Spleen (tissue), 11 donors: ENCODE data around the gene EFHB. TPM values are rescaled to one million over a fixed set of nuclear protein-coding genes. Genes with fewer than 3 reads are reported as not detected.
"Not testable (repeated sequence)": the region's sequence is repeated elsewhere in the genome, so short reads cannot be mapped to it uniquely, and the experiment has no call there.

Experiments
- DNase-seq: peaks from one replicate; pipeline ENCODE4 v3.0.0-alpha.2; 2020
- H3K27ac ChIP-seq, 8 donors: fragments of 200-600 bp; sonication (generic) in 7 of 8; 1 replicate in 4 of 8; 2 replicates in 4 of 8; pipeline versions ENCODE4 v1.5.0 to v1.8.0; 2016 to 2021; ENCODE audit warnings: inconsistent platforms in 4 of 8, mild to moderate bottlenecking in 4 of 8, moderate library complexity in 1 of 8
- H3K27me3 ChIP-seq, 7 donors: fragments of 200-600 bp; sonication (generic) in 6 of 7; replicated peaks in 1 of 7; 1 replicate in 4 of 7; 2 replicates in 3 of 7; pipeline versions ENCODE4 v1.5.0 to v1.8.0; 2016 to 2021; ENCODE audit warnings: inconsistent platforms in 3 of 7, mild to moderate bottlenecking in 1 of 7
- H3K36me3 ChIP-seq, 6 donors: fragments of 200-600 bp; sonication (generic) in 5 of 6; 1 replicate in 4 of 6; 2 replicates in 2 of 6; pipeline versions ENCODE4 v1.5.0 to v1.8.0; 2016 to 2021; ENCODE audit warnings: inconsistent platforms in 2 of 6
- H3K4me1 ChIP-seq, 6 donors: fragments of 200-600 bp; sonication (generic) in 5 of 6; 1 replicate in 3 of 6; 2 replicates in 3 of 6; pipeline versions ENCODE4 v1.5.0 to v1.8.0; 2016 to 2021; ENCODE audit warnings: inconsistent platforms in 3 of 6
- H3K4me3 ChIP-seq, 8 donors: fragments of 200-600 bp; sonication (generic) in 7 of 8; 1 replicate in 4 of 8; 2 replicates in 4 of 8; pipeline versions ENCODE4 v1.5.0 to v1.8.0; 2016 to 2021; ENCODE audit warnings: inconsistent platforms in 4 of 8, mild to moderate bottlenecking in 4 of 8, moderate library complexity in 2 of 8
- H3K9me3 ChIP-seq, 8 donors: fragments of 200-600 bp; sonication (generic) in 7 of 8; 1 replicate in 4 of 8; 2 replicates in 4 of 8; pipeline versions ENCODE4 v1.5.0 to v1.8.0; 2016 to 2021; ENCODE audit warnings: inconsistent platforms in 4 of 8
- CTCF ChIP-seq, 11 experiments: fragments of 200-600 bp in 7 of 11; fragments of 450-650 bp in 4 of 11; sonication (generic) in 4 of 11; IDR thresholded peaks in 8 of 11; conservative IDR thresholded peaks in 3 of 11; 1 replicate in 7 of 11; 2 replicates in 4 of 11; pipeline versions ENCODE4 v1.4.0 to v1.8.0; 2016 to 2021; ENCODE audit warnings: antibody characterized with exemption in 11 of 11, inconsistent platforms in 4 of 11, mild to moderate bottlenecking in 1 of 11
- POLR2AphosphoS5 ChIP-seq, 3 donors: sonication (generic); formaldehyde crosslinking; IDR thresholded peaks; one replicate each; pipeline ENCODE4 v1.5.1; 2017; ENCODE audit warnings: antibody characterized with exemption in 3 of 3
- WGBS, 5 donors: extraction: QIAGEN DNeasy Blood & Tissue Kit in 3 of 5; methylation state at CpG; one replicate each; pipeline versions ENCODE4 v1.1.5 to v1.1.7; 2013 to 2018; 5-methylcytosine and 5-hydroxymethylcytosine counted together
- intact Hi-C: fragments of 100-400 bp; cut with DNase I; formaldehyde crosslinking; loops from one replicate; pipeline ENCODE4 v1.15.0; 2023; ENCODE audit warnings: low total_unique reads
- polyA plus RNA-seq, 3 donors: library from polyadenylated mRNA; stranded (reverse); fragments of 200-250 nt; gene quantifications; one replicate each; pipeline ENCODE4 v1.2.1, GENCODE V29; 2013
- total RNA-seq, 7 donors: library from RNA; depleted of rRNA in 3 of 7; stranded (reverse); fragments of >200 nt in 3 of 7; fragmentation: NEBNext Ultra II Directional in 4 of 7; extraction: Animal tissue kit (Norgen Biotek cat#: 25700) in 4 of 7; gene quantifications; one replicate each; pipeline versions ENCODE4 v1.1.0 to v1.2.1, GENCODE V29; 2016 to 2021
- donor health status: healthy with polysubstance abuse.
- donor health status: DM: no; HTN: no; CAD: no; lungs with moderate emphysema.
- donor health status: DM: no; HTN: no; CAD: no.
- donor health status: Bipolar disorder and iron deficiency.
- donor health status: healthy.
- donor health status: DM: no; HTN: no; CAD: no.
- donor health status: DM: yes; HTN: yes; CAD: no.

EFHB gene
- total and polyA plus RNA-seq, 10 donors, result 0.83 to 2.7 (median 1.6) TPM; not detected in 2

DNA sequence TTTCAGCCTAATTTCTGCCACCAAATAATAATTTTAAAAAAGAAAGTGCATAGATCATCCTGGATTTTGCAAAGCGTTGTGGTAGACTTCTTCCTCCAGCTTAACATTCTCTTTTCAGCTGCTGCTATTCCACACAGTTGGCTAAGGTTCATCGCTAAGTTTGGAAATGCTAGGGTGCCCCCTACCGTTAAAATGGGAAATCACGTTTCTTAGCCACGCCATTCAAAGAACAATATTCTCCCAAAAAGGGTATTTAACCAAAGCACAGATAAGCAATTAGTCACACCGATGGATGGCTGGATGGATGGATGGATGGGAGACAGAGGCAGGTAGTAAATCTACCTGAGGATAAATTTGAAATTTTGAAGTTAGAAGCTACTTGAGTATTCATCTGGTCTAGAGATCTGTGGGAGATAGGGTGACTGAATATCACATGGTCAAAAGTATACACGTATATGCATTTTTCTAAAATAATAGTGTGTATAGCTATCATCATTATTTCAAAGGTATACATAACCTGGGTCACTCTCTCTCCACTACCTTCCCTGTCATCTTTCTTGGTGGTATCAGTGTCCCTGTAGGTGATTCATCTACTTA is 67.2 kb downstream of the EFHB start:
- peaks cover 0 to 6% (median 0%) of the 10 kb centered on the region in 6 donors for H3K4me1 ChIP-seq
- 10 to 14% (median 11%) methylated on average over 7 of the region's 7 CpGs for WGBS, 5 donors
- H3K9me3 ChIP-seq, result no peaks in the 10 kb centered on the region
- H3K27me3 ChIP-seq, result no peaks in the 10 kb centered on the region
- TF ChIP-seq POLR2AphosphoS5 (IDR thresholded peaks at IDR 0.05), result no peak
- peak in 10 of 11 experiments; percentile 50 to 80 (median 72) for TF ChIP-seq CTCF (IDR thresholded peaks at IDR 0.05 in 8 of 11, conservative IDR thresholded peaks at IDR 0.05 in 3 of 11)
- no peak overlapping the region for H3K4me3 ChIP-seq
- H3K36me3 ChIP-seq, result no peaks in the 10 kb centered on the region
- DNase-seq, result no peak
- no peak overlapping the region for H3K27ac ChIP-seq
- intact Hi-C loops, result loop anchor here (10.0 kb wide), 2 partner anchors 522 to 802 kb away; no protein-coding TSS in a partner anchor

- 60 to 83% (median 82%) methylated on average over 2 to 13 of the region's 13 CpGs for WGBS, 5 donors
- H3K36me3 ChIP-seq, DNase-seq, H3K4me3 ChIP-seq, intact Hi-C loops, H3K27ac ChIP-seq, H3K4me1 ChIP-seq, H3K27me3 ChIP-seq: not testable (repeated sequence)
- peaks cover 0 to 49% (median 13%) of the 10 kb centered on the region in 8 donors for H3K9me3 ChIP-seq
Observed at GRCh38 chr3:19855318-19855717, 78.7 kb downstream of the EFHB start.

GRCh38 chr3:19846609-19847008 is 87.4 kb downstream of the EFHB start:
- peaks cover 0 to 44% (median 18%) of the 10 kb centered on the region in 8 donors for H3K9me3 ChIP-seq
- intact Hi-C loops, H3K27ac ChIP-seq, H3K36me3 ChIP-seq, H3K4me3 ChIP-seq, DNase-seq, H3K4me1 ChIP-seq: not testable (repeated sequence)
- WGBS, 5 donors, result 75 to 87% (median 81%) methylated on average over 3 to 7 of the region's 7 CpGs
- H3K27me3 ChIP-seq, result peaks cover 0 to 13% (median 0%) of the 10 kb centered on the region in 7 donors

Other genes with a start within 250 kb of the EFHB start
- 10 to 100 TPM; 58.5 to 83.1 (median 64.3) TPM for gene RAB5A, start 12.9 kb upstream of the EFHB start, total RNA-seq
- 10 to 100 TPM; 17.6 to 24.0 (median 20.8) TPM for gene RAB5A, start 12.9 kb upstream of the EFHB start, polyA plus RNA-seq
- not detected for gene PP2D1, start 78.0 kb upstream of the EFHB start, total RNA-seq
- not detected for gene PP2D1, start 78.0 kb upstream of the EFHB start, polyA plus RNA-seq
- gene KAT2B, start 106.2 kb upstream of the EFHB start, total RNA-seq, result 10 to 100 TPM; 39.1 to 64.3 (median 58.0) TPM
- gene KAT2B, start 106.2 kb upstream of the EFHB start, polyA plus RNA-seq, result 10 to 100 TPM; 13.6 to 17.6 (median 14.9) TPM